HG03064 (cell line): Measurements from ENCODE around the gene PTTG1.

Experiments
- ATAC-seq: cut with Tn5 transposase; IDR thresholded peaks from one replicate; pipeline ENCODE4 v1.9.1; 2021; ENCODE audit warnings: low read depth; ENCODE audit not compliant: unreplicated experiment

Gene PTTG1

DNA sequence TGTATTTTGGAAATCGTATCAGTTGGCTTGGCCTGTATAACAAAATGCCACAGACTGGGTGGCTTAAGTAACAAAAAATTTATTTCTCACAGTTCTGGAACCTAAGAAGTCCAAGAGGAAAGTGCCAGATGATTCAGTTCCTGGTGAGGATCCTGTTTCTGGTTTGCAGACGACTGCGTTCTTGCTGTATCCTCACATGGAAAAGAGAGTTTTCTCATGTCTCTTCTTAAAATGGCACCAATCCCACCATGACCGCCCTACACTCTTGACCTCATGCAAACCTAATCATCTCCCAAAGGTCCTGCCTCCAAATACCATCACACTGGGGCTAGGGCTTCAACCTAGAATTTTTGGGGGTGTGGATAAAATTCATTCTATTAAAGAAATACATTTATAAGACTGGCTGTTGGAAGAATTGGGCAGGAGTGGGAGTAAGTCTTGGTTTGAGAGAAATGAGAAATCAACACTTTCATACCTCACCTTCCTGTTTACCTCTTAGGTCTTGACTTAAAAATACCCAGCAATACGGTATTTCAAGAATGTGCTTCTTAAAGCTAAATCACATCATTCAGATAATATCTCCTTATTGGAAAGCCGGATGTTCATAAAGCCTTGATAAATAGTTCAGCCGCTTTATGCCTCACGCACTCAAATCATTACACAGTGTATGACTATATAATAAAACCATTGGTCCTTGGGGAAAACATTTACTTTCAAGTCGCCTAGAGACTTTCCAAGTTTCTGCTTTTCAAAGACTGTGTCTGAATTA is 28.7 kb downstream of the PTTG1 start:
- peak; percentile 50 for ATAC-seq

DNA sequence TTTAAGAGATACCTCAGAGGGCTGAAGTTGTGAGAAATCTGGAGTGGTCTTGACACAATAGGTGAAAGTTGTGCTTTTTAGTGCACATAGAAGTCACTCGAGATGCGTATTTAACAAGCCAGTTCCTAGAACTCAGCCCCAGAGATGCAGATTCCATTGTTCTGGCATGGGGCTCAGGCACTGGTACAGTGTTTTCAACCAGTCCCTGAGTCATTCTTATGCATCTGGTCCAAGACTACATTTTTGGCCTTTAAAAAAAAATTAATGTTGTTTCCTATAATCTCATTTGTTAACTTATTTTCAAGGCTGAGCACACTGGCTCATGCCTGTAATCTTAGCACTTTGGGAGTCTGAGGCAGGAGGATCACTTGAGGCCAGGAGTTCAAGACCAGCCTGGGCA is 29.6 kb downstream of the PTTG1 start:
- ATAC-seq: no peak

DNA sequence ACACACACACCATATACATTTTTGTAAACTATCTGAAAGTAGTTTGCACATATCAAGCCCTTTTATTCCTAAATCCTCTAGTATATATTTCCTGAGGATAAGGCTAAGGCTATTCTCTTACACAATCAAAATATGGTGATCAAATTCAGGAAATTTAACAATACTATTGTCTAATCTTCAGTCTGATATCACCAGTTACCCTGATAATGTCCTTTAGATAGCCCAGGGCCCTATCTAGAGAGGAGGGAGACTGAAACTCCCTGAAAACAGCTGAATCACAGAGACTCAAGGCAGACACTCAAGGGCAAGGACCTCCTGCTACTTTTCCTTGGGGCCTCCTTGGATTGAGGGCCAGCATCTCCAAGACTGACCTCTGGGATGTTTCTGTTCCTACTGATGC is 30.4 kb downstream of the PTTG1 start:
- ATAC-seq: no peak

DNA sequence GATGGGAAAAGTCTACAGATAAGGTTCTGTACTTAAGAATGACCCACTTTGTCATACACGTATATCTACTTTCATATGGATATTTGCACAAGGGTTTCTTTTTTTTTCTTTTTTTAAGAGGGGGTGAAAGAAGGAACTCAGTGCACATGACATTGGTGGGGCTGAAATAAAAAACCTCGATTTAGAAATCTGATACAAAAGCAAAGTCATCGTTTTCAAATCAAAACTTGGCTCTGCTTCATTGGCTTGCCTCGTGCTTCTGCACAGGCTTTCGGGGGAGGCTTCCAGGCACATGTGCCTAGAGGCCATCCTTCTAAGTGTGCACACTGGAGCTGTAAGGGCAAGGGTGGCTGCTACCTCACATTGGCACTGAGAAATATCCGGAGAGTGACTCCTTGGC is 31.1 kb downstream of the PTTG1 start:
- no peak for ATAC-seq

DNA sequence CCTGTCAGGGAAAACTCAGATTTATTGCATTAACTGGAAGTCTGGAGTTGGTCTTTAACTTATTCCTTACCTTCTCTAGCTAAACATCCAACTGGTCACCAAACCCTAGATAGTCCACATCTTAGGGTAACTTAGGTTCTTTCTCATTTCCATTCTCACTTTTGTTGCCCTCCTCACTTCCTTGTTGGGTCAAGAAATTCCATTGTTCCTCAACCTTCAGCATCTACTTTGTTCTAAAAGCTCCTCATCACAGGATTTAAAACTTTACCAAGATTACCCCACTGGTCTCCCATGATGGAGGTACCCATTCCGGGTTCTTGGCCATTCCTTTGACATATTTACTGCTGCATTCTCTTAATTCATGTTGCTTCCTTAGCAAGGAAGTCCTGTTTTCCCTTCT is 32.1 kb downstream of the PTTG1 start:
- no peak for ATAC-seq

DNA sequence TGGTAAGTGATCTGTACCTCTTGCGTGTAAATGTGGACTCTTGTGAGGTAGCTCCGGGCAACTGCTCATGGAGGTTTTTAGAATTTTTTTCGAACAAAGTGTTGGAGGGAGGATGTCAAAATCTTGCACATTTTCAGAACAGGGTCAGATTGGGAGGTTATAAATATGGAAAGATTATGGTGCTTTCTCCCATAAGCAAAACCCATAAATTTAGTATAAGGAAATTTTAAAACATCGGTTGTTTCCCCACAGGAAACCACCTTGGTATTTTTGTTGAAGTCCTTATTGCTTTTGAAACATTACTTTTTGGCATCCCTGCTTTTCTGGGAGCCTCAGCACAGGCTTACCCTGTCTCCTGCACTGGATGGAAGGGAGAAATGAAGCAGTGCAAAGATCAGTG is 33.9 kb downstream of the PTTG1 start:
- no peak for ATAC-seq

DNA sequence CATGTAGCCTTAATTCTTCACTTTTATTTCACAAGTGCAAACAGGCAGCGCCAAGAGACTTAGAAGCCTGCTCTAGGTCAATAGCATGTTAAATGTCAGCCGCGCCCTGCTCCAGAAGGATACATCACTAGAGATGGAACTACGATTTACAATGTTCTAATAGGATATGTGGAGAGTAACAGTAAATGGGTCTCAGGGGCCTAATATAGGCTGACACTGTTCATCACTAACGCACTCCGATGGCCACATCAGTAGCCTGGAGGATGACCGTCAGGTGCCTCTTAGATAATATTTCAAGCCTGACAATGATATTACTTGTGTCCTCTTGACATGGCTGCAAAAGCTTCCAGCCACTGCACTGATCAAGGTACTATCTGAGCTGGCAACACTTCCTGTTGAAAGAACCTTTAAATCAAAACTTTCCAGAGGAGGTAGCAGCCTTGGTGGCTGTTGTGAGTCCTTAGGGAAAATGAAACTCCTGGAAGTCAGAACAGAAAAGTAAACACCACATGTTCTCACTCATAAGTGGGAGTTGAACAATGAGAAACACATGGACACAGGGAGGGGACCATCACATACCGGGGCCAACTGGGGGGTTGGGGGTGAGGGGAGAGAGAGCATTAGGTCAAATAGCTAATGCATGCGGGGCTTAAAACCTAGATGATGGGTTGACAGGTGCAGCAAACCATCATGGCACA is 35.0 kb downstream of the PTTG1 start:
- no peak for ATAC-seq

DNA sequence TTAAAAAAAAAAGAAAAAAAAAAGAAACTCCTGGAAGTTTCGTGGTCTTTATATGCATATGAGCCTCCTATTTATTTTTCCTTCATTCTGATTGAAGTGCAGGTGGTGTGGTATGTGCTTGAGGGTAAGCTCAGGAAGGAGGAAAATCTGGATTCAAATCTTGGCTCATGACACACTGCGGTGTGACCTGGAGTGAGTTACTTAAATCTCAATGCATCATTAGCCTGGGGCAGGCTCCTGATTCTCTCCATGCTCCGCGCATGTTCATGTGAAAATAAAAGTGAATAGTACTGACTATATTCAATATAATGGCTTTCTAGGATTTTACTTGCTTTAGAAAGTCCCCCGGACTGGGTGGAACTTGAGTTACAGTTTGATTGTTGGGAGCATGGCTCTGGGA is 35.6 kb downstream of the PTTG1 start:
- no peak for ATAC-seq

DNA sequence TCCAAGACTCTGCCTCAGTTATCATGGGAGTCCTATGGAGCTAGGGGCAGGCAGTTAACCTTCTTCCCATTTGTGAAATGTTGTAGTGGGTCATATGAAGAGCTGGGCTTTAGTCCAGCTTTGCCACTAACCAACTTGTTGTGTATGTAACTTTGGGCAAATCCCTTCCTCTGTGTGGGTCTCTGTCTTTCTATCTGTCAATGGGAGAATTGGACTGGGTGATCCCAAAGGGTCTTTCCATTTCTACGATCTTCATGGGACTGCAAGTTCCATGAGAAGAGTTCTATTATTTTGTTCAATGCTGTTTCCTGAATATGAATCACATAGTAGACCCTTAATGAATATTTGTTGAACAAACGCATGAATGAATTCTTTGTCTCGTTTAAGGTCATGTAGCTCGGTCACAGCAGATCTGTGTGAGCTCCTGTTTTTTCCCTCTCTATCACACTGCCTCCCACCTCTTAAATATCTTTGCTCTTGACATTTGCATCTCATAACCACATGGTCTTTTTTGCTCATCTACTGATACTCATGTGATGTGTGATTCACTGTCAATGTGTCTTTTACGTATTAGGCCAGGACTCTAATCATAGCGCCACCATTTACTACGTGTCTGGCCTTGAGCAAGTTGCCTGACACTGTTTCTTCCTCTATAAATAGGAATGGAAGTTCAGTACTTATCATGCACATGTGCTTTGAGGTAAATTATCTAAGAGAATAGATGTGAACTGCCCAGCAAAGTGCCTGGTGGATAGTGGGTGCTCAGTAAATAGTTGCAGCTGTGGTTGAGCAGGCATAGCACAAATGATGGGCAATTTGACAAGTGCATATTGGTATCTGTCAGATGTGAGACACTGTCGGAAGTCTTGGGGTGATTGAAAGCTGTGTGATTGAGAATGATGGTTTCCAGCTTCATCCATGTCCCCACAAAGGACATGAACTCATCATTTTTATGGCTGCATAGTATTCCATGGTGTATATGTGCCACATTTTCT is 37.4 kb downstream of the PTTG1 start:
- peak; percentile 63 for ATAC-seq

DNA sequence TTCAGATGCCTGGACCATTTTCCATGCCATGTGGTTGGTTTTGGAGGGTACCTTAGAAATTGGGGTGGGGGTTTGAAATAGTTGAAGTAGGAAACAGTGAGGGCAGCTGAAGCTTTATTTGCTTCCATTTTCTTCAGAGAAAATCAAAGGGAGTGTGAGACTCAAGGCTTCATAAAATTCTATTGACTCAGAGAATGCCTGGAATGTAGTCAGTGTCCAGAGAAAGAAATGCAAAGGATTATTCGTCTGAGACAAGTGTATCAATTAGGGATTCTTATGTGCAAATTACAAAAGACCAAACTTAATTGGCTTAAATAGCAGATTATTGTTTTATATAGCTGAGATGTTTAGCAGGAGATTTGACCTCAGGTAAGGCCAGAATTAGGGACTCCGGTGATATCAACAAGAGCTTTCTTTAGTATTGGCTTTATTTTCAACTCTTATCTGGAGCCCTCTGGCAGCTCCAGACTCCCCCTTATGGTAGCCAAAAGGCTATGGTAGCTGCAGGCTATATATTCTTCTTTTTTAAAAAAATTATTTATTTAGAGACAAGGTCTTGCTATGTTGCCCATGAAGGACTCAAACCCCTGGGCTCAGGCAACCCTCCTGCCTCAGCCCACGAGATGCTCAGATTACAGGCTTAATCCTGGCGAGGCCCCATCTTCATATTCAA is 38.9 kb downstream of the PTTG1 start:
- no peak for ATAC-seq

DNA sequence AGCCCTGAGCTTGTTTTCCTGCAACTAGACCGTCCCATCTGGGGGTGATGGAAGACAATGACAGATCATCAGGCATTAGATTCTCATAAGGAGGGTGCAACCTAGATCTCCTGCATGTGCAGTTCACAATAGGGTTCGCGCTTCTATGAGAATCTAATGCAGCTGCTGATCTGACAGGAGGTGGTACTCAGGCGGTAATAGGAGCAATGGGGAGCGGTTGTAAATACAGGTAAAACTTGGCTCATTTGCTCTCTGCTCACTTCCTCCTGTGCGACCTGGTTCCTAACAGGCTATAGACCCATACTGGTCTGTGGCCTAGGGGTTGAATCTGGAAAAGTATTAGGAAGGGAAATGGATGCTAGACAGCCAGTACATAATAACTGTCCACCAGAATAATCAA is 39.7 kb downstream of the PTTG1 start:
- no peak for ATAC-seq

DNA sequence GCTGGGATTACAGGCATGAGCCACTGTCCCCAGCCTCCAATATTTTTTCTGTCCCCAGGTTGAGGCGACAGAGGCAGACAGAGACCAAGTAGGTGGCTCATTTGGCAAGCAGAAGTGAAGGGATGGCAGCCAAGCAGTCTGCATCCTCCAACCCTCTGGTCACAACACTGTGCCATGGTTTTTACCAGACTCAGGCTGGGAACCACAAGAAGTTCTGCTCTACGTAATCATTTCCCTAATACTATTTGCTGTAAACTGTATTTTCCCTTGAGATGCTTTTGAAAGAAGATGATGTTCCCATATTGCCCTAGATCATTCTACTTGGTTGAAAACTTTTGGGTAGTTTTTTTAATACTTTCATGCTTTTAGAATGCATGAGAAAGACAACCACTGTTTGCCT is 40.5 kb downstream of the PTTG1 start:
- ATAC-seq: no peak

DNA sequence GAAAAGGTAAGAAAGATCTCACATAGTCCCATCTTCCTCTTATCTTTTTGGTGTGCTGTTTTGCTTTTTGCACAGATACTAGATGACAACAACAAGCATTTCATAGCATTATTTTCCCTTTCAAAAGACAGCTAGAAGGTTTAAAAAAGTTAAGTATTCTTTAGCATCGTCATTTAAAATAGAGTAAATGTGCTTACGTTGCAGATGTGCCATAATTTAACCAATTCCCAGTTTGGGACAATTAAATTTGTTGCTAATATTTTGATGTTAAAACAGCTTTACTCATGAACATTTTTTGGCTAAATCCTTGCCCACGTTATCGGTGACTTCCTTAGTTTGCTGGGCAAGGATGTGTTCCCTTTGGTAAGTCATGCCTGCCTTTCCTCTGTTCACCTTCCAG is 41.6 kb downstream of the PTTG1 start:
- no peak for ATAC-seq

DNA sequence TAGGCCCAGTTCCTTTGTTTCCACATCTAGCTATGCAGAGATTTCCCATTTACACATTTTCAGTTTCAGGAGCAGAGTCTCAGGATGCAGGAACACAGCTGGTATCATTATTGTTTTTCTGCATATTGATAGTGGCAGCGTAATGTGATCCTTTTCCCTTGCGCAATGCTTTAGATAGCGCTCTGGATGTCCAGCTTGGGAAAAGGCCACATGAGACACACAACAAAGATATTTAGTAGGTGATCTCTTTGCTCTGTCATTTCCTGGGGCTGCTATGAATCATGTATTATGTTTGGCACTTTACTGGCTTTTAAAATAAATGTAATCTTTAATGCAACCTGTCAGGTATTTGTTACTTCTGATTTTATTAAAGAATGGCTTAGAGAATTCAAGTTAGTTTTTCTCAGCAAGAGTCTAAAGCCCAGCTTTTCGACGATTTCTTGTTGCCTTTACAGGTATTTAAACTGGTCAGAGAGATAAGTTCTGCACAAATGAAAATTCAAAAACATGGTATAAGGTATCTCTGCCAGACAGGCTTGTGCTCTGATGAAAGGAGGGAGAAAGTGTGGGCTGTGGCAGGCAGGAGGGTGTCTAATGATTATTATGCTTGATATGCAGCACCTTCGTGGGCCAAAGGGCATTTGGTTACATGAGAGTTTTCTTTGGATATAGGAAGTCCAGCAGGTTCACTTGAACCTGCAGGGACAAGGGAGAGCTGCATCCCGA is 42.2 kb downstream of the PTTG1 start:
- ATAC-seq: no peak

DNA sequence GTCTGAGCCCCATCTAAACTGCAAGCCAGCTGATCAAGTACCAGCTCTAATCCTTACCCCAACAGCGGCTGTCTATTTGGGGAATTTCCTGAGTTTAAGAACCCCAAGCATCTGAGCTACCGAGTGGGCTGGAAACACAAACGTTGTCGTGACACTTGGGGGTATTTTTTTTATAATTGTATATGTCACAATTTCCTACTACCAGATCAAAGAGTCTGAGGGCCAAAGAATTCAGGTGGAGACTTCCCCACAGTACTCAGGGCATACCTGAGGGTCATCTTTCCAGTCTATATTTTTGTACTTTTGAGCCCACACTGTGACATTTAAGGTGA is 42.8 kb downstream of the PTTG1 start:
- ATAC-seq: no peak

DNA sequence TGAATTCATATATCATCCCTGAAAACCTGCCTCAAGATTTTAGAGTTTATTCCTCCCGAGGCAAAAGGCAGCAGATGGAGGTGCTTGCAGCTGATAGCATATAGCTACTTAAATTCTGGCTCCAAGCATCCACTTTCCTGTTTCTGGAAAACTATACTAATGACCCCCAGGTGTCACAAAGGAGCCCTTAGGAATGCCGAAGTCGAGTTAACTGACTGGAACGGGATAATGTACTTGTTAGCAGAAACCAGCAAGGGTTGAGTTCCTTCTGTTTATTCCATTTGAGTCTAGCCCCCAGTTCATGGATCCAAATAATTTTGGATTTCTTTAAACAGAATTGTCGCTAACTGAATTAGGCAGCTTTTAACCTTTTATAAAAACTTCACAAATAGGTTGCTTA is 44.5 kb downstream of the PTTG1 start:
- no peak for ATAC-seq

DNA sequence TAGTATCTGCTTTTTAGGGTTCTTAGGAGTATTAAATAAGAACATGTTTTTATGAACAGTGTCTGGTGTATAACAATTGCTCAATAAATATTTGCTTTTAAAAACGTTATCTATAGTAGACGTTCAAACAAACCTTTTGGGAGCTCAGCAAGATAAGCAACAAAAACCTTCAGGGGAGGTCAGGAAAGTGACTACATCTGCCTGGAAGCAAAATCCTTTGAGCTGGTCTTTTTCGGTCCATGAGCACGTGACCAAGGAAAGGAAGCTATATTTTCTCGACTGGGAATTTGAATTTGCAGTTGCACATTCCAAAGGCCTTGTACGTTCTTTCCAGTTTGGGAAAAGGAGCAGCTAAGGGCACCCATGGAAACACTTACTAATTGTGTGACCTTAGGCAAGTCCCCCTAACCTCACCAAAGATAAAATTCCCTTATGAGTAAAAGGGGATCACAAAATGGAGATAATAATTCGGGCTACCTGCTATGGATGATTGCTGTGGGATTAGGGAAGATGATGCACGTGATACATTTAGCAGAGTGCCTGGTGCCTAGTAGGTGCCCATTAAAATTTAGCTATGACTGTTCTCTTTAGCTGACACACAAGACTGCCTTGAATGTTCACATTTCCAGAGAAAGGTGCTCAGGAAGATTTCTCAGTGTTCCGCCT is 45.4 kb downstream of the PTTG1 start:
- ATAC-seq: no peak

DNA sequence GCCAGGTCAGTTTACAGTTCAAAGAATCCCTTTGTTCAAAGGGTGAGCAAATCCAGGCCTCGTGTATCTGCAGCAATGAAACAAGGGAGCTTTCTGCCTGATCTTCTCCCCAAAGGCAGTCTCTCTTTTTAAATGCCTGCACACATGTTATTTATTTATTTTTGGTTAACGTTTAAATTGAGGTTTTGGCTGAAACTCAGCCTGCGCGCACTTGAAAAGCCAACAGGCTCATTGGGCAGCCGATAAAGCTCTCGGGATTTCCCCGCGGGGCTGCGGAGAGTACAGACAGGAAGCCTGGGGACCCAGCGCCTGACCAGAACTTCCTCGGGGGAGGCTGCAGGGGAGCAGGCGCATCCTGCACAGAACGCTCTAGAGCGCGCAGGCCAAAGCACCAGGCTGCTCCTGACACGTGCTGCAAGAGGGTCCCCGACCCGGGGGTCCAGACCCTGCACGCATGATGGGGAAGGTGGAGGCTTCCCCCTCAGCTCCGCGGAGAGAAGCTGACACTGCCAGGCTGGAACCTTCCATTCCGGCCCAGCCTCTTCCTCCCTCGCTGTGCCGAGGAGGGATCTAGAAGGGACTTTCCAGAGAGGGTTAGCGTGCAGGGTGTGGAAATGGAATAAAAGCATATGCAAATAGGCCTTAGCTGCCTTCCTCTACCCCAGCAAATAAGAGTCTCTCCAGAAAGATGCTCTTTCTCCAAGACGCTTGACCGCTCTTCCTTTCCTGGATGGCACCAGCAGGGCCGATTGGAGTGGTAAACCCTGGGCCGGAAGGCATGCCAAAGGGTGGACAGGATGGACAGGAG is 46.1 kb downstream of the PTTG1 start:
- ATAC-seq: peak; percentile 91
